Measurements from ENCODE around the gene SMARCC2. TPM values are rescaled to one million over a fixed set of nuclear protein-coding genes. Genes with fewer than 3 reads are reported as not detected.
A peak's percentile ranks its signal among the peaks of the same experiment; 100 is the strongest.

The SMARCC2 gene
- total RNA-seq, 1 experiment from 2014 or later = 99.7 TPM

- TF ChIP-seq SRF (IDR thresholded peaks at IDR 0.05; ENCODE audit: low read depth) = no peak
- TF ChIP-seq POLR2A (IDR thresholded peaks at IDR 0.05; ENCODE audit: borderline replicate concordance, extremely low read depth, insufficient read depth, insufficient read length) = no peak
- TF ChIP-seq ELF1 (IDR thresholded peaks at IDR 0.05; ENCODE audit: borderline replicate concordance, low read depth) = no peak
- no peak for TF ChIP-seq EZH2 (IDR thresholded peaks at IDR 0.05)
- TF ChIP-seq REST (IDR thresholded peaks at IDR 0.05; ENCODE audit: low read depth) = no peak
- no peak for TF ChIP-seq EGR1 (IDR thresholded peaks at IDR 0.05; ENCODE audit: low read depth)
- no peak for TF ChIP-seq ZBTB33 (IDR thresholded peaks at IDR 0.05; ENCODE audit: extremely low read depth, insufficient replicate concordance, low read length)
- TF ChIP-seq TCF7L2 (IDR thresholded peaks at IDR 0.05; ENCODE audit: borderline replicate concordance, extremely low read depth, insufficient read depth, insufficient read length) = no peak
- no peak for TF ChIP-seq FOSL1 (IDR thresholded peaks at IDR 0.05; ENCODE audit: low read depth)
- no peak for TF ChIP-seq ATF3 (IDR thresholded peaks at IDR 0.05)
- TF ChIP-seq SP1 (IDR thresholded peaks at IDR 0.05; ENCODE audit: low read depth) = no peak
- no peak for TF ChIP-seq MAX (IDR thresholded peaks at IDR 0.05)
- H2AFZ ChIP-seq (ENCODE audit: low read depth, low read length, poor library complexity, severe bottlenecking) = peak overlapping the region; percentile 91
- no peaks in the 10 kb centered on the region for H3K36me3 ChIP-seq (ENCODE audit: control insufficient read depth in 1 of 2, insufficient read depth in 2 of 2, low read length in 2 of 2)
- DNase-seq (ENCODE audit: low read depth, low spot score) (no peak), ATAC-seq (no peak)
- POLR2A ChIA-PET = no interaction called here
- H3K4me3 ChIP-seq (replicated peaks in 1 of 2; ENCODE audit: low read depth in 1 of 2, low read length in 2 of 2) = no peak overlapping the region
- intact Hi-C loops (cut with micrococcal nuclease) = loop anchor here (5.0 kb wide), 2 partner anchors 380 to 400 kb away; no protein-coding TSS in a partner anchor
- H3K4me2 ChIP-seq (ENCODE audit: low read length) = no peak overlapping the region
- H3K27ac ChIP-seq (ENCODE audit: low read depth, low read length) = no peak overlapping the region
- no peaks in the 10 kb centered on the region for H3K27me3 ChIP-seq (ENCODE audit: insufficient read depth, low read length)
- H3K9ac ChIP-seq (ENCODE audit: low read length) = no peak overlapping the region
- RAD21 ChIA-PET (ENCODE audit: low non-redundant PET in 1 of 2, low total read pairs in 2 of 2, uncharacterized antibody in 2 of 2, unreplicated experiment in 2 of 2) = no interaction called here
- H3K9me2 ChIP-seq (ENCODE audit: insufficient read depth) = no peaks in the 10 kb centered on the region
- CTCF ChIA-PET = no interaction called here
- peaks cover 17 to 27% of the 10 kb centered on the region in 2 experiments for H3K4me1 ChIP-seq (ENCODE audit: control insufficient read depth in 1 of 2, insufficient read depth in 2 of 2, low read length in 2 of 2)
- H3K79me2 ChIP-seq (ENCODE audit: insufficient read depth, low read length) = peaks cover 14% of the 10 kb centered on the region
- no peaks in the 10 kb centered on the region for H4K20me1 ChIP-seq (ENCODE audit: insufficient read depth)
- H3K9me3 ChIP-seq (ENCODE audit: control insufficient read depth in 1 of 2, insufficient read depth in 1 of 2, low read depth in 1 of 2, low read length in 2 of 2) = no peaks in the 10 kb centered on the region
- no TSS peak for BruUV-seq (replicated peaks)
Measured at GRCh38 chr12:56192582-56192981, 3.3 kb upstream of the SMARCC2 start.
